GM18870 (cell line): ENCODE results near the gene UFD1.

ENCODE experiments used
- ATAC-seq: cut with Tn5 transposase; IDR thresholded peaks from one replicate; pipeline ENCODE4 v1.9.1; 2021; ENCODE audit warnings: moderate library complexity; ENCODE audit not compliant: unreplicated experiment

The UFD1 gene

GRCh38 chr22:19497245-19497644, 18.3 kb upstream of the UFD1 start:
- no peak for ATAC-seq

DNA sequence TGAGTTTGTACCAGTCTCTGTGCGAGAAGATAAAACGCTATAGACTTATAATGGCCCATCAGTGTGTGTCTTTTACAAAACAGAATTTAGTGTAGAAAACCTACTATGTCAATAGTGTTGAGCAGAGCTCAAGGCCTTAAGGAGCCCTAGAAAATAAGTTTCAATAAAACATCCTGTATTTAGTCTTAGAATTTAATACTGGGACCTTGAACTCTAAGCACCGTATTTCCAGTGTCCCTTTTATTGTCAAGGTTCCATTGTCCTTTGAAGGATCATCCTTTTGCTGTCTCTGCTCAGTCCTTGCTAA, 17.3 kb upstream of the UFD1 start:
- ATAC-seq = no peak

- no peak for ATAC-seq
These were observed 16.8 kb upstream of the UFD1 start for GRCh38 chr22:19495562-19496323.

- ATAC-seq = no peak
These were observed 15.7 kb upstream of the UFD1 start for GRCh38 chr22:19494676-19495173.

DNA sequence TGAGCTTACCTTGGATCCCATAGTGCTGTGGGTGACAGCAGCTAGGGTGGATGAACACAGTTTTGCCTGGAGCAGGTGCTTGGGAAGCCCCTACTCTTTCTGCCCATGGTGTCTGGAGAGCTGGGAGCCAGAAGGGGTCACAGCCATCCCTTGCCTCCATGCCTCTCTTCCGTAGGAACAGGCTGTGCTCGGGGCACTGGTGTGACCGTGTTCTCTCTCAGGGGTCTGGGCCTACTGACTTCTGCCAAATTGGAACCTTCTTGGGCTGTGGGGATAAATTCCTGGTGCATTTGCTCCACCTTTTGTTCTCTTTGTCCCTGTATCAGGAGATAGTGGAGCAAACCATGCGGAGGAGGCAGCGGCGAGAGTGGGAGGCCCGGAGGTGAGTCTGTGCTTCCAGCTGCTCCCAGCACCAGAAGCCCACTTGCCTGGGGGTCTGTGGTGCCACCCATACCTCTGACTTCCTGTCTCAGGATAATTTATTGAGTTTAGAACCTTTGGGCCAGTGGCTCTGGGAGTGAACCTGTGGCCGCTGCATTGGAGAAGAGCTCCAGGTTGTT, 15.1 kb upstream of the UFD1 start:
- ATAC-seq = no peak

GRCh38 chr22:19492504-19493174, 13.6 kb upstream of the UFD1 start:
- ATAC-seq = no peak

- ATAC-seq = no peak
These were observed 11.7 kb upstream of the UFD1 start for GRCh38 chr22:19490628-19491230.

- ATAC-seq = no peak
These were observed 10.2 kb upstream of the UFD1 start for GRCh38 chr22:19488884-19489843.

DNA sequence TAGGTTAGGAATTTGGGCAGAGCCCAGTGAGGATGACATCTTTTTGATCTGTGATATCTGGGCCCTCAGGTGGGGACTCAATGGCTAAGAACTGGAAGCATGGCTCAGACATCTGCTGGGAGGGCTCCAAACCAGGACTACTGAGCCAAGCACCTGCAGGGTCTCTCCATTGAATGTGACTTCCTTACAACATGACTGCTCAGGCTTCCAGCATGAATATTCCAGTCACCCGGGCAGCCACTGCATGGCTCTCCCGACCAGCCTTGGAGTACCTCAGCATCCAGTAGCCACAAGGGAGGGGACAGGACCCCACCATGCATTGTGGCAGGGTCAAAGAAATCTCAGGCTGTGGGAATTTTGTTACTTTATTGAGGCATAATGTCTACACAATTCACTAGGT, 9.3 kb upstream of the UFD1 start:
- ATAC-seq = no peak

- no peak for ATAC-seq
These were observed 4.7 kb upstream of the UFD1 start for GRCh38 chr22:19483481-19484244.

DNA sequence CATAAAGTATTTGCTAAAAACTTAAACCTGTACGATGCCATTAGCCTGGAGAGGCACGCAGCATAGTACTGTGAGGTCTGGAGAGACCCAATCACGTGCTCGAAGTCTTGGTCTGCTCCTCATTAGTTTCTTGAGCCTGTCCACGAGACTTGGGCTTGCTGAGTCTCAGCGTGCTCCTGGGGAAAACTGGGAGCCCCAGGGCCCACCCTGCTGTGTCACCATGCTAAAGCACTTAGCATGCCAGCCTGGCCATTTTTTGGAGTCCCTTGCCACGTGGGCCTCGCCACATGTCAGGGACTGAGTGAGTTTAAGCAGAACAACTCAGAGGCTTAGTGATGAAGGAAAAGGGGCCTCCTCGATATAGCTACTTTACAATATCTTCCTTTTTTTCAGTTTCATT, 3.3 kb upstream of the UFD1 start:
- ATAC-seq = no peak

GRCh38 chr22:19480789-19481188, 1.8 kb upstream of the UFD1 start:
- ATAC-seq = no peak

GRCh38 chr22:19480173-19480568, 1.2 kb upstream of the UFD1 start:
- ATAC-seq = no peak

GRCh38 chr22:19479355-19480172, 571 bp upstream of the UFD1 start, which contains the start of gene CDC45:
Gene CDC45, plus strand, starts transcription at chr22:19479920. Its CDS starts 49 bp downstream, at chr22:19479969.
- ATAC-seq = peak; percentile 82

DNA sequence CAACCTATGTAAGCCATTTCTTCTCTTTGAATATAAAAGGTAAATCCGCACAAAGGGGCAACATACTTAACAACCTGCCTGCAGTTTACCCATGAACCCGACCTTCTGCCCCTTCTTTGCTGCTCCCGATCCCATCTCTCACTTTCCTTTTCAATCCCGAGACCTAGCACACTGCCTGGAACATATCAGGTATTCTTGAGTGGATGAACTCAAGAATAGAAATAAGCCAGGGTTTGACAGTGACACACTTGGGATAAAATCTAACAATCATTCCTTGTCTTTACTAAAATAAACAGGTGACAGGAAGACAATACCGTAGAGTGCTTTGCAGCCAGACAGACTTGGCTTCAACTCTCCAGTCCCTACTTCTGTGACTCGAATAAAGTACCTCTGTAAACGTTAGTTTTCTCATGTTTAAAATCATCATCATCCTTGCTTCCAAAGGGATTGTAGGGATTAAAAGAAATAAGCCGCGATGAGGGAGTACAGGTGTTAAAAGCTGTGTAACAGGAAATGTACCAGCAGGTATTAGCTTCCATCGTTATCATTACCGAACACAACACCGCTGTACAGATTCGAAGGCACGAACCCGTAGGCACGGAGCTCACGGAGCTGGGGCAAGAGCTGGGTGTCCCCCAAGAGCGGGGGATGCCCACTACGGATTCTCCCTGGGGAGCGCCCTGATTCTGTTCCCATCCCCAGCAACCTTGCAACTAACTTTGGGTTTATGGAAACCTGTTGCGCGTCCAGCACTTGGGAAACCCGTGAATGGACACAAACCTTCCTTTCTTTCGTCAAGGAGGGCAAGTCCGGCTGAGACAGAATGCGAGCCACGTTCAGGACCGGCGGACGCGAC, 720 bp downstream of the UFD1 start:
- ATAC-seq = no peak

DNA sequence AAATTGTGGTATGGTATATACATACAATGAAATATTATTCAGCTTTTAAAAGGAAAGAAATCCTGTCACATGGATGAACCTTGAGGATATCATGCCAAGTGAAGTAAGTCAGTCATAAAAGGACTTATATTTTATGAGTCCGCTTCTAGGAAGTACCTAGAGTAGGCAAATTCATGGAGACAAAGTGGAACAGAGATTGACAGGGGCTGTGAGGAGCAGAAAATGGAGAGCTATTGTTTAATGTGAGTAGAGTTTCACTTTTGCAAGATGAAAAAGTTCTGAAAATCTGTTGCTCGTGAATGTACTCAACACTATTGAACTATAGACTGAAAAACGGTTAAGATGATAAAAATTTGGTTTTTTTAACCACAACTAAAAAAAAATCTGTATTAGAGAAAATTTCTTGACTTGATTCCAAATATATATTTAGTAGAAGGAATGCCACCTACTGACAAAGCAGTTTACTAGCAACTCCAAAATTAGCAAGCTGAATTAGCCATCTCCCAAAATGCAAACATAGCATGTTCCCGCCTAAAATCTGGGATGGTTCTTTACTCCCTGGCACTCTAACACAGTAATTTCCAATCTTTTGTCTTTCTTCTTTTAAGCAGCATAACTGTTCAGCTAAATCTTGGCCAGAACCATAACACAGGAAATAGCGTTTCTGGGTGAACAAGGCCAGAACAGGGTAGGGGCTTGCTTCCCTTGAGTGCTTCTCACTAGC, 1.5 kb downstream of the UFD1 start:
- ATAC-seq = no peak

DNA sequence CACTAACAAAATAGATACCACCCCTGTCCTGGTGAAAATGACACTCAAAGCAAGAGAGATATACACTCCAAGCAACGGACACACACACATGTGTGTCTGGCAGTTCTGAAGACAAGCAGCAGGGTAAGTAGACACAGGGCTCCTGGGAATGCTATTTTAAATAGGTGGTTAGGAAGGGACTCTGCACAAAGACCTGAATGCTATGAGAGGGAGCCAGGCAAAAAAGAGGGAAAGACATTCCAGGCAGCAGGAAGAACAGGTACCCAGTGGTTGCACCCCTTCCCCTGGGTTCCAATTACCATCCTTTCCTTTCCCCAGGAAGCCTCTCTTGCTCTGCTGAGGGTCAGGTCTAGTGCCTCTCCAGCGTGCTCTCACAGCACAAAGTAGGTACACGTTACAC, 3.0 kb downstream of the UFD1 start:
- no peak for ATAC-seq
